Activated CD4-positive, alpha-beta memory T cell treated with anti-CD3 and anti-CD28 coated beads, Interleukin-2, amount 10 ng/mL, durations not matched to agents 7 days and 5 days (primary cell): ENCODE results near the gene KRT222. TPM values are rescaled to one million over a fixed set of nuclear protein-coding genes. Genes with fewer than 3 reads are reported as not detected.

Experiments
- CTCF ChIA-PET: fragments of 350-600 bp; sonication (Branson Sonifier 250); formaldehyde crosslinking; loops from one replicate; lab custom pipeline; 2021; ENCODE audit warnings: antibody characterized with exemption, inconsistent platforms; lab: Charles Lee
- POLR2A ChIA-PET: fragments of 350-600 bp; sonication (Branson Sonifier 250); formaldehyde crosslinking; loops from one replicate; lab custom pipeline; 2021; ENCODE audit warnings: antibody characterized with exemption; lab: Charles Lee
- DNase-seq: peaks from one replicate; pipeline ENCODE4 v3.0.0-alpha.2; 2020
- H3K27ac Mint-ChIP-seq: one replicate; pipeline ENCODE4 v1.8.0; 2021; ENCODE audit warnings: mild to moderate bottlenecking, mixed read lengths
- H3K27me3 Mint-ChIP-seq: one replicate; pipeline ENCODE4 v1.8.0; 2021; ENCODE audit warnings: mixed read lengths
- H3K36me3 Mint-ChIP-seq: one replicate; pipeline ENCODE4 v1.8.0; 2021; ENCODE audit warnings: low read depth, mixed read lengths
- H3K4me1 Mint-ChIP-seq: one replicate; pipeline ENCODE4 v1.8.0; 2021; ENCODE audit warnings: mixed read lengths
- H3K4me3 Mint-ChIP-seq: one replicate; pipeline ENCODE4 v1.8.0; 2021; ENCODE audit warnings: mild to moderate bottlenecking, mixed read lengths
- H3K9me3 Mint-ChIP-seq: one replicate; pipeline ENCODE4 v1.8.0; 2021; ENCODE audit warnings: mixed read lengths
- total RNA-seq, 2 experiments: library from RNA; stranded (reverse); gene quantifications; one replicate each; pipeline ENCODE4 v1.2.3, GENCODE V29; 2021

KRT222 gene
- total RNA-seq: not detected

GRCh38 chr17:40664582-40665333 is at the start of gene KRT222:
KRT222 (minus strand) TSS chr17:40665177; CDS start chr17:40665099, 78 bp downstream.
- POLR2A ChIA-PET: interaction anchor here (1.4 kb wide), 1 partner anchor 17 kb away, joined by 7 read pairs; the partner anchor contains the start of gene SMARCE1
- no peak within 1 kb of the TSS for H3K27ac Mint-ChIP-seq
- no peaks in the 10 kb centered on the region for H3K9me3 Mint-ChIP-seq

GRCh38 chr17:40714473-40714872 is 49.5 kb upstream of the KRT222 start:
- no peak for DNase-seq
- no peak overlapping the region for H3K27ac Mint-ChIP-seq
- no peaks in the 10 kb centered on the region for H3K9me3 Mint-ChIP-seq
- H3K4me3 Mint-ChIP-seq: no peak overlapping the region
- peaks cover 17% of the 10 kb centered on the region for H3K27me3 Mint-ChIP-seq
- ChIA-PET POLR2A (no interaction called here), CTCF (no interaction called here)
- H3K36me3 Mint-ChIP-seq: no peaks in the 10 kb centered on the region
- H3K4me1 Mint-ChIP-seq: no peaks in the 10 kb centered on the region

More at GRCh38 chr17:40664582-40665333, at the start of gene KRT222:
- CTCF ChIA-PET: no interaction called here
- no peak for DNase-seq
- Mint-ChIP-seq H3K27me3 (peaks cover 41% of the 10 kb centered on the region), H3K4me3 (no peak within 1 kb of the TSS), H3K36me3 (no peaks in the 10 kb centered on the region), H3K4me1 (peaks cover 6% of the 10 kb centered on the region)

- ChIA-PET POLR2A (no interaction called here), CTCF (no interaction called here)
- DNase-seq: no peak
- no peaks in the 10 kb centered on the region for H3K4me1 Mint-ChIP-seq
- no peak overlapping the region for H3K4me3 Mint-ChIP-seq
- no peaks in the 10 kb centered on the region for H3K9me3 Mint-ChIP-seq
- peaks cover 35% of the 10 kb centered on the region for H3K27me3 Mint-ChIP-seq
- H3K36me3 Mint-ChIP-seq: no peaks in the 10 kb centered on the region
- no peak overlapping the region for H3K27ac Mint-ChIP-seq
Observed at GRCh38 chr17:40707745-40708144, 42.8 kb upstream of the KRT222 start.

GRCh38 chr17:40705584-40705983 is 40.6 kb upstream of the KRT222 start:
- Mint-ChIP-seq H3K27ac (no peak overlapping the region), H3K9me3 (no peaks in the 10 kb centered on the region), H3K4me1 (no peaks in the 10 kb centered on the region), H3K36me3 (no peaks in the 10 kb centered on the region), H3K27me3 (peaks cover 33% of the 10 kb centered on the region), H3K4me3 (no peak overlapping the region)
- no peak for DNase-seq
- POLR2A ChIA-PET: interaction anchor here (1.2 kb wide), 1 partner anchor 9 kb away, joined by 5 read pairs; no protein-coding TSS in a partner anchor
- CTCF ChIA-PET: interaction anchor here (0.7 kb wide), 1 partner anchor 51 kb away, joined by 3 read pairs; no protein-coding TSS in a partner anchor

GRCh38 chr17:40703652-40704051 is 38.7 kb upstream of the KRT222 start, which contains the start of gene KRT24:
KRT24 (minus strand) TSS chr17:40703752; CDS start chr17:40703693, 59 bp downstream.
- Mint-ChIP-seq H3K27ac (no peak within 1 kb of the TSS), H3K4me1 (no peaks in the 10 kb centered on the region), H3K9me3 (no peaks in the 10 kb centered on the region), H3K27me3 (peaks cover 40% of the 10 kb centered on the region), H3K4me3 (no peak within 1 kb of the TSS), H3K36me3 (no peaks in the 10 kb centered on the region)
- DNase-seq: no peak
- CTCF ChIA-PET: no interaction called here
- POLR2A ChIA-PET: interaction anchor here (1.0 kb wide), 1 partner anchor 10 kb away, joined by 3 read pairs; no protein-coding TSS in a partner anchor

- ChIA-PET CTCF (no interaction called here), POLR2A (no interaction called here)
- H3K4me1 Mint-ChIP-seq: no peaks in the 10 kb centered on the region
- no peak overlapping the region for H3K27ac Mint-ChIP-seq
- no peak for DNase-seq
- no peak overlapping the region for H3K4me3 Mint-ChIP-seq
- H3K9me3 Mint-ChIP-seq: no peaks in the 10 kb centered on the region
- peaks cover 40% of the 10 kb centered on the region for H3K27me3 Mint-ChIP-seq
- no peaks in the 10 kb centered on the region for H3K36me3 Mint-ChIP-seq
Observed at GRCh38 chr17:40702271-40702670, 37.3 kb upstream of the KRT222 start.

- no peak for DNase-seq
- H3K36me3 Mint-ChIP-seq: no peaks in the 10 kb centered on the region
- H3K27me3 Mint-ChIP-seq: peaks cover 35% of the 10 kb centered on the region
- no peak overlapping the region for H3K27ac Mint-ChIP-seq
- H3K4me3 Mint-ChIP-seq: no peak overlapping the region
- H3K9me3 Mint-ChIP-seq: no peaks in the 10 kb centered on the region
- CTCF ChIA-PET: interaction anchor here (0.9 kb wide), 1 partner anchor 80 kb away, joined by 4 read pairs; no protein-coding TSS in a partner anchor
- no peaks in the 10 kb centered on the region for H3K4me1 Mint-ChIP-seq
- POLR2A ChIA-PET: no interaction called here
Observed at GRCh38 chr17:40699853-40700252, 34.9 kb upstream of the KRT222 start.

- no peak for DNase-seq
- ChIA-PET POLR2A (no interaction called here), CTCF (no interaction called here)
- H3K27ac Mint-ChIP-seq: no peak overlapping the region
- H3K4me1 Mint-ChIP-seq: no peaks in the 10 kb centered on the region
- no peak overlapping the region for H3K4me3 Mint-ChIP-seq
- peaks cover 35% of the 10 kb centered on the region for H3K27me3 Mint-ChIP-seq
- H3K9me3 Mint-ChIP-seq: no peaks in the 10 kb centered on the region
- no peaks in the 10 kb centered on the region for H3K36me3 Mint-ChIP-seq
Observed at GRCh38 chr17:40699371-40699770, 34.4 kb upstream of the KRT222 start.

- Mint-ChIP-seq H3K4me1 (no peaks in the 10 kb centered on the region), H3K27me3 (peaks cover 35% of the 10 kb centered on the region), H3K36me3 (no peaks in the 10 kb centered on the region), H3K9me3 (no peaks in the 10 kb centered on the region), H3K27ac (no peak overlapping the region), H3K4me3 (no peak overlapping the region)
- CTCF ChIA-PET: interaction anchor here (1.3 kb wide), 1 partner anchor 35 kb away, joined by 3 read pairs; no protein-coding TSS in a partner anchor
- POLR2A ChIA-PET: no interaction called here
- no peak for DNase-seq
Observed at GRCh38 chr17:40697297-40697696, 32.3 kb upstream of the KRT222 start.

GRCh38 chr17:40696651-40697072 is 31.7 kb upstream of the KRT222 start:
- H3K27me3 Mint-ChIP-seq: peaks cover 37% of the 10 kb centered on the region
- DNase-seq: no peak
- H3K36me3 Mint-ChIP-seq: no peaks in the 10 kb centered on the region
- H3K9me3 Mint-ChIP-seq: no peaks in the 10 kb centered on the region
- H3K4me3 Mint-ChIP-seq: no peak overlapping the region
- ChIA-PET CTCF (interaction anchor here (1.0 to 1.1 kb wide), 2 partner anchors 11 to 14 kb away, joined by 3 read pairs; no protein-coding TSS in a partner anchor), POLR2A (interaction anchor here (1.6 kb wide), 1 partner anchor 8 kb away, joined by 5 read pairs; no protein-coding TSS in a partner anchor)
- no peak overlapping the region for H3K27ac Mint-ChIP-seq
- H3K4me1 Mint-ChIP-seq: no peaks in the 10 kb centered on the region

- no peak overlapping the region for H3K27ac Mint-ChIP-seq
- H3K9me3 Mint-ChIP-seq: no peaks in the 10 kb centered on the region
- DNase-seq: no peak
- ChIA-PET CTCF (interaction anchor here (1.0 to 1.1 kb wide), 2 partner anchors 10 to 13 kb away, joined by 3 read pairs; no protein-coding TSS in a partner anchor), POLR2A (interaction anchor here (1.6 kb wide), 1 partner anchor 9 kb away, joined by 5 read pairs; no protein-coding TSS in a partner anchor)
- no peaks in the 10 kb centered on the region for H3K4me1 Mint-ChIP-seq
- H3K36me3 Mint-ChIP-seq: no peaks in the 10 kb centered on the region
- peaks cover 38% of the 10 kb centered on the region for H3K27me3 Mint-ChIP-seq
- H3K4me3 Mint-ChIP-seq: no peak overlapping the region
Observed at GRCh38 chr17:40695874-40696472, 31.0 kb upstream of the KRT222 start.

- Mint-ChIP-seq H3K4me1 (no peaks in the 10 kb centered on the region), H3K27me3 (peaks cover 40% of the 10 kb centered on the region), H3K4me3 (no peak overlapping the region), H3K36me3 (no peaks in the 10 kb centered on the region), H3K9me3 (no peaks in the 10 kb centered on the region), H3K27ac (no peak overlapping the region)
- ChIA-PET POLR2A (interaction anchor here (1.4 kb wide), 1 partner anchor 8 kb away, joined by 3 read pairs; no protein-coding TSS in a partner anchor), CTCF (no interaction called here)
- DNase-seq: no peak
Observed at GRCh38 chr17:40694584-40694983, 29.6 kb upstream of the KRT222 start.

GRCh38 chr17:40687106-40687505 is 22.1 kb upstream of the KRT222 start:
- Mint-ChIP-seq H3K27ac (no peak overlapping the region), H3K9me3 (no peaks in the 10 kb centered on the region), H3K27me3 (peaks cover 19% of the 10 kb centered on the region), H3K36me3 (no peaks in the 10 kb centered on the region), H3K4me1 (no peaks in the 10 kb centered on the region), H3K4me3 (no peak overlapping the region)
- DNase-seq: no peak
- ChIA-PET POLR2A (no interaction called here), CTCF (no interaction called here)
